ENCODE results near the gene BBS1.

BBS1 gene

DNA sequence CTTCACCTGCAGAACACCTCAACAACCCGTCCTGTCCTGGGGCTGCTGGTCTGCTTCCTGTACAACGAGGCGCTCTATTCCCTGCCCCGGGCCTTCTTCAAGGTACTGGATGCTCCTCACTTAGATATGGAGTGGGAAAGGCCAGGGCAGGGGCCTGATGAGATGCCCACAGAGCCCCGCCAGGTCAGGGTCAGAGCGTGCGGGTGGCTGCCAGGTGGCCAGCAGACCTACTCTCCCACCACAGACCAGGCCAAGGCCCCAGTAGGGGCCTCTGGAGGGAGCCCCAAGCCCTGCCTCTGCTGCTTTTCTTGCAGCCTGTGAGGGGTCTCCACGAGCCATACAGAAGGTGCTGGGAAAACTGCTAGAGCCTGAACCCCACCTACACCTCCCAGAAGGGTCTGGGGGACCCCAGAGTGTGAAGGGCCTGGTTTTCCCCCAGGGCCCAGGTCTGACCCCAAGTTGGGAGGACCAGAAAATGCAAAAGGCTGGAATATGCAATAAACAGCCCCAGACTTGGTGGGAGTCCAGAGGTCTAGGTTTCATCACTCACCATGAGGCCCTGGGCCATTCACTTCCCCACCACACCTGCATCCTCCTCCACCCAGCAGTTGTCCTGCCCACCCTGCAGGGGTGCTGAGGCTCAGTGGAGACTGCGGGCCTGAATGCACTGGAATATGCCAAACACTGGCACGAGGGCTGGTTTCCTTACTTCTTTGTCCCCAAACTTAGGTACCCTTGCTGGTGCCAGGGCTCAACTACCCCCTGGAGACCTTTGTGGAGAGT, 20.7 kb downstream of the BBS1 start:
- Histone ChIP-seq H3K27me3 (ENCODE audit: control insufficient read depth, low read length) (no peaks in the 10 kb centered on the region), H3F3A (ENCODE audit: control insufficient read depth, insufficient read depth) (no peaks in the 10 kb centered on the region), H3K79me2 (ENCODE audit: control insufficient read depth, low read length) (no peaks in the 10 kb centered on the region), H3K4me2 (ENCODE audit: low read length) (no peak overlapping the region), H3K27ac (ENCODE audit: low read depth, low read length) (no peak overlapping the region), H3K9me2 (replicated peaks; ENCODE audit: control insufficient read depth, low read length) (no peaks in the 10 kb centered on the region), H3K36me3 (ENCODE audit: control insufficient read depth, low read length) (no peaks in the 10 kb centered on the region), H3K9me3 (ENCODE audit: control insufficient read depth, insufficient read depth, low read length) (no peaks in the 10 kb centered on the region), H3K4me1 (ENCODE audit: control insufficient read depth, low read length) (no peaks in the 10 kb centered on the region), H4K20me1 (ENCODE audit: control insufficient read depth, insufficient read depth, low read depth, low read length) (no peaks in the 10 kb centered on the region), H3K4me3 (ENCODE audit: low read length) (no peak overlapping the region)
- no peak for TF ChIP-seq EZH2phosphoT487 (IDR thresholded peaks at IDR 0.05; ENCODE audit: borderline replicate concordance, low read length)
- TF ChIP-seq, protein P1, sequence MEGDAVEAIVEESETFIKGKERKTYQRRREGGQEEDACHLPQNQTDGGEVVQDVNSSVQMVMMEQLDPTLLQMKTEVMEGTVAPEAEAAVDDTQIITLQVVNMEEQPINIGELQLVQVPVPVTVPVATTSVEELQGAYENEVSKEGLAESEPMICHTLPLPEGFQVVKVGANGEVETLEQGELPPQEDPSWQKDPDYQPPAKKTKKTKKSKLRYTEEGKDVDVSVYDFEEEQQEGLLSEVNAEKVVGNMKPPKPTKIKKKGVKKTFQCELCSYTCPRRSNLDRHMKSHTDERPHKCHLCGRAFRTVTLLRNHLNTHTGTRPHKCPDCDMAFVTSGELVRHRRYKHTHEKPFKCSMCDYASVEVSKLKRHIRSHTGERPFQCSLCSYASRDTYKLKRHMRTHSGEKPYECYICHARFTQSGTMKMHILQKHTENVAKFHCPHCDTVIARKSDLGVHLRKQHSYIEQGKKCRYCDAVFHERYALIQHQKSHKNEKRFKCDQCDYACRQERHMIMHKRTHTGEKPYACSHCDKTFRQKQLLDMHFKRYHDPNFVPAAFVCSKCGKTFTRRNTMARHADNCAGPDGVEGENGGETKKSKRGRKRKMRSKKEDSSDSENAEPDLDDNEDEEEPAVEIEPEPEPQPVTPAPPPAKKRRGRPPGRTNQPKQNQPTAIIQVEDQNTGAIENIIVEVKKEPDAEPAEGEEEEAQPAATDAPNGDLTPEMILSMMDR (IDR thresholded peaks at IDR 0.05; ENCODE audit: low read depth, low read length, poor library complexity, severe bottlenecking): no peak

DNA sequence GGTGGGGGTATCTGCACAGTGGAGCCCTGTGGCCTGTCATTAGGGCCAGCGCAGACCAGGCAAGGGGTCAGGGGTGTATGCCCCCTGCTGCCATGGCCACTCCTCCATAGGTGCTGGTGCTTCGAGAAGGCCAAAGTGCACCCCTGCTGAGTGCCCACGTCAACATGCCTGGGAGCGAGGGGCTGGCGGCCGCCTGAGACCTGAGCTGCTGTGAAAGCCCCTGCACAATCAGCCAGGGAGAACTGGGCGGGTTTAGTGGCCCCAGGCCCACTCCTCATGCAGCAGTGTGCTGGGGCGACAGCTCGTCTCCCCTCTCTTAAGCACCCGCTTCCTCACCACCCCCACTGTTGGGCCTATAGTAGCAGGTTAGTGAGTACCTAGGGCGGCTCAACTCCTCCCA, 21.4 kb downstream of the BBS1 start:
- Histone ChIP-seq H3K4me2 (ENCODE audit: low read length) (no peak overlapping the region), H3F3A (ENCODE audit: control insufficient read depth, insufficient read depth) (no peaks in the 10 kb centered on the region), H3K4me1 (ENCODE audit: control insufficient read depth, low read length) (no peaks in the 10 kb centered on the region), H3K79me2 (ENCODE audit: control insufficient read depth, low read length) (no peaks in the 10 kb centered on the region), H3K9me2 (replicated peaks; ENCODE audit: control insufficient read depth, low read length) (no peaks in the 10 kb centered on the region), H3K27me3 (ENCODE audit: control insufficient read depth, low read length) (no peaks in the 10 kb centered on the region), H4K20me1 (ENCODE audit: control insufficient read depth, insufficient read depth, low read depth, low read length) (no peaks in the 10 kb centered on the region), H3K9me3 (ENCODE audit: control insufficient read depth, insufficient read depth, low read length) (no peaks in the 10 kb centered on the region), H3K27ac (ENCODE audit: low read depth, low read length) (no peak overlapping the region), H3K36me3 (ENCODE audit: control insufficient read depth, low read length) (no peaks in the 10 kb centered on the region), H3K4me3 (ENCODE audit: low read length) (no peak overlapping the region)
- TF ChIP-seq EZH2phosphoT487 (IDR thresholded peaks at IDR 0.05; ENCODE audit: borderline replicate concordance, low read length): no peak
- TF ChIP-seq, protein P1 (IDR thresholded peaks at IDR 0.05; ENCODE audit: low read depth, low read length, poor library complexity, severe bottlenecking): no peak

DNA sequence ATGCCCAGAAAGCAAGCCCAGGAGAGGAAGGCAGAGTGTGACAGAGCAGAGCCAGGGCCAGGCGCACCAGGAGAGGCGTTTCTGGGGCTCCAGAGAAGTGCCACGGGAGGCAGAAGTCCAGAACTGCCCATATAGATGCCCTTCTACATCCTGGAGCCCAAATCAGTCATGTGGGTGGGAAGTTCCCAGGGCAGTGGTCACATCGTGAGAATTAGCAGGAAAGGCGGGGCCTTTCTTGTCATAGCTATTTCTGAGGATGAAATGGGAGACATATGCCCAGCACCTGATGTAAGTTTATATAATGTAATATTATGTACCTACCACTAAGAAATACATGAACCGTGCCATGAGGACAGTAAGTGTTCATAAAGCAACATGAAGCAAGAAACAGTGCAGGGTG, 22.3 kb downstream of the BBS1 start:
- TF ChIP-seq, protein P1 (IDR thresholded peaks at IDR 0.05; ENCODE audit: low read depth, low read length, poor library complexity, severe bottlenecking): no peak
- TF ChIP-seq EZH2phosphoT487 (IDR thresholded peaks at IDR 0.05; ENCODE audit: borderline replicate concordance, low read length): no peak
- Histone ChIP-seq H3K4me1 (ENCODE audit: control insufficient read depth, low read length) (no peaks in the 10 kb centered on the region), H3K4me3 (ENCODE audit: low read length) (no peak overlapping the region), H3K27ac (ENCODE audit: low read depth, low read length) (no peak overlapping the region), H3K79me2 (ENCODE audit: control insufficient read depth, low read length) (no peaks in the 10 kb centered on the region), H3F3A (ENCODE audit: control insufficient read depth, insufficient read depth) (no peaks in the 10 kb centered on the region), H3K36me3 (ENCODE audit: control insufficient read depth, low read length) (no peaks in the 10 kb centered on the region), H4K20me1 (ENCODE audit: control insufficient read depth, insufficient read depth, low read depth, low read length) (no peaks in the 10 kb centered on the region), H3K4me2 (ENCODE audit: low read length) (no peak overlapping the region), H3K9me2 (replicated peaks; ENCODE audit: control insufficient read depth, low read length) (no peaks in the 10 kb centered on the region), H3K27me3 (ENCODE audit: control insufficient read depth, low read length) (no peaks in the 10 kb centered on the region), H3K9me3 (ENCODE audit: control insufficient read depth, insufficient read depth, low read length) (no peaks in the 10 kb centered on the region)
